Activated CD4-positive, alpha-beta T cell treated with anti-CD3 and anti-CD28 coated beads for 48 hours (primary cell): ENCODE data around the gene PTPRM.

ENCODE experiments used
- DNase-seq: peaks from one replicate; pipeline ENCODE4 v3.0.0-alpha.2; 2020

PTPRM gene

GRCh38 chr18:7814754-7815315 is 247.7 kb downstream of the PTPRM start:
- DNase-seq, result no peak

- DNase-seq, result no peak
These were observed 248.7 kb downstream of the PTPRM start for GRCh38 chr18:7815787-7816186.

- no peak for DNase-seq
These were observed 250.6 kb downstream of the PTPRM start for GRCh38 chr18:7817575-7818230.

GRCh38 chr18:7821784-7822183 is 254.7 kb downstream of the PTPRM start:
- no peak for DNase-seq

- no peak for DNase-seq
These were observed 255.6 kb downstream of the PTPRM start for GRCh38 chr18:7822435-7823331.

GRCh38 chr18:7824970-7825369 is 257.9 kb downstream of the PTPRM start:
- no peak for DNase-seq

- DNase-seq, result no peak
These were observed 263.4 kb downstream of the PTPRM start for GRCh38 chr18:7830468-7830867.

GRCh38 chr18:7839548-7839947 is 272.4 kb downstream of the PTPRM start:
- DNase-seq, result no peak

- DNase-seq, result no peak
These were observed 273.3 kb downstream of the PTPRM start for GRCh38 chr18:7840411-7840810.

- DNase-seq, result no peak
These were observed 276.9 kb downstream of the PTPRM start for GRCh38 chr18:7844017-7844416.

GRCh38 chr18:7844418-7844817 is 277.3 kb downstream of the PTPRM start:
- no peak for DNase-seq

GRCh38 chr18:7846335-7846734 is 279.2 kb downstream of the PTPRM start:
- no peak for DNase-seq

GRCh38 chr18:7847357-7848053 is 280.4 kb downstream of the PTPRM start:
- no peak for DNase-seq

GRCh38 chr18:7848054-7848412 is 280.9 kb downstream of the PTPRM start:
- DNase-seq, result no peak

- no peak for DNase-seq
These were observed 283.3 kb downstream of the PTPRM start for GRCh38 chr18:7850446-7850845.

GRCh38 chr18:7855028-7855427 is 287.9 kb downstream of the PTPRM start:
- DNase-seq, result no peak

GRCh38 chr18:7855671-7856070 is 288.6 kb downstream of the PTPRM start:
- DNase-seq, result no peak

- DNase-seq, result no peak
These were observed 289.0 kb downstream of the PTPRM start for GRCh38 chr18:7856116-7856515.

GRCh38 chr18:7856733-7857132 is 289.6 kb downstream of the PTPRM start:
- DNase-seq, result no peak

GRCh38 chr18:7857562-7857961 is 290.4 kb downstream of the PTPRM start:
- DNase-seq, result no peak

GRCh38 chr18:7859122-7859521 is 292.0 kb downstream of the PTPRM start:
- DNase-seq, result no peak

GRCh38 chr18:7870266-7870665 is 303.1 kb downstream of the PTPRM start:
- DNase-seq, result no peak

GRCh38 chr18:7870855-7871254 is 303.7 kb downstream of the PTPRM start:
- no peak for DNase-seq
